IPS-NIHi7 (cell line): ENCODE measurements around the gene PTN.
"Not testable (repeated sequence)": the region's sequence is repeated elsewhere in the genome, so short reads cannot be mapped to it uniquely, and the experiment has no call there.

Experiments used
- DNase-seq: peaks from one replicate; pipeline ENCODE4 v3.0.0; 2012; ENCODE audit warnings: mixed read lengths; ENCODE audit errors: extremely low spot score

PTN gene

GRCh38 chr7:137268001-137268865, 75.3 kb downstream of the PTN start:
- DNase-seq: not testable (repeated sequence)

- DNase-seq: no peak
Observed at GRCh38 chr7:137266764-137267163, 76.8 kb downstream of the PTN start.

- not testable (repeated sequence) for DNase-seq
Observed at GRCh38 chr7:137265480-137265879, 78.1 kb downstream of the PTN start.

- no peak for DNase-seq
Observed at GRCh38 chr7:137262599-137262998, 80.9 kb downstream of the PTN start.

GRCh38 chr7:137258552-137258951, 85.0 kb downstream of the PTN start:
- no peak for DNase-seq

GRCh38 chr7:137254766-137255165, 88.8 kb downstream of the PTN start:
- no peak for DNase-seq

- DNase-seq: no peak
Observed at GRCh38 chr7:137245890-137246289, 97.6 kb downstream of the PTN start.

- no peak for DNase-seq
Observed at GRCh38 chr7:137245186-137245585, 98.3 kb downstream of the PTN start.

- no peak for DNase-seq
Observed at GRCh38 chr7:137243741-137244140, 99.8 kb downstream of the PTN start.

GRCh38 chr7:137242616-137243015, 100.9 kb downstream of the PTN start:
- no peak for DNase-seq

GRCh38 chr7:137241655-137242360, 101.7 kb downstream of the PTN start:
- peak; percentile 21 for DNase-seq

- DNase-seq: not testable (repeated sequence)
Observed at GRCh38 chr7:137239186-137239585, 104.3 kb downstream of the PTN start.

GRCh38 chr7:137235434-137235833, 108.1 kb downstream of the PTN start:
- DNase-seq: no peak

GRCh38 chr7:137231167-137231566, 112.4 kb downstream of the PTN start:
- DNase-seq: no peak

- no peak for DNase-seq
Observed at GRCh38 chr7:137221467-137221866, 122.1 kb downstream of the PTN start.

- no peak for DNase-seq
Observed at GRCh38 chr7:137213744-137214143, 129.8 kb downstream of the PTN start.

- no peak for DNase-seq
Observed at GRCh38 chr7:137209151-137209817, 134.2 kb downstream of the PTN start.

- no peak for DNase-seq
Observed at GRCh38 chr7:137206770-137207169, 136.8 kb downstream of the PTN start.

GRCh38 chr7:137204246-137204645, 139.3 kb downstream of the PTN start:
- DNase-seq: no peak

GRCh38 chr7:137203351-137203750, 140.2 kb downstream of the PTN start:
- DNase-seq: no peak

GRCh38 chr7:137196648-137197047, 146.9 kb downstream of the PTN start:
- DNase-seq: no peak

GRCh38 chr7:137195996-137196395, 147.5 kb downstream of the PTN start:
- no peak for DNase-seq
